HepG2 (cell line): ENCODE measurements around the gene ZNF229. TPM values are rescaled to one million over a fixed set of nuclear protein-coding genes. Genes with fewer than 3 reads are reported as not detected.

ENCODE experiments used
- ATAC-seq: fragments of 200-7000 bp; cut with Tn5 transposase; 3 replicates; pipeline ENCODE4 v1.9.1; 2020; ENCODE audit warnings: mild to moderate bottlenecking, moderate library complexity
- BruUV-seq: library from RNA; stranded (reverse); fragments of 400-500 nt; replicated peaks from 2 replicates; lab custom pipeline; 2021; lab: Mats Ljungman, UMichigan
- CTCF ChIA-PET: fragments of 300-600 bp; formaldehyde crosslinking; extraction: SDS; loops from one replicate; lab custom pipeline; 2021; ENCODE audit warnings: low total read pairs, inconsistent platforms, low intra/inter-chr PET ratio; lab: Yijun Ruan, JAX
- POLR2A ChIA-PET: fragments of 350-600 bp; sonication (Branson Sonifier 250); formaldehyde crosslinking; loops from one replicate; lab custom pipeline; 2020; ENCODE audit warnings: antibody characterized with exemption, inconsistent platforms; lab: Yijun Ruan, JAX
- DNase-seq: peaks from one replicate; pipeline ENCODE4 v3.0.0-alpha.2; 2015; ENCODE audit warnings: low spot score
- FAIRE-seq: peaks from 3 replicates; lab custom pipeline; 2011; peaks lifted over from hg19 to GRCh38; lab: Jason Lieb, UNC
- H2AFZ ChIP-seq: one replicate; pipeline ENCODE4 v1.6.1; 2011; ENCODE audit warnings: low read length, inconsistent platforms
- H3K27ac ChIP-seq: fragments of 300-600 bp; 3 replicates; pipeline ENCODE4 v1.8.0; 2011; ENCODE audit warnings: mixed run types, mild to moderate bottlenecking, mixed read lengths, low read length, inconsistent platforms; ENCODE audit not compliant: insufficient read depth; ENCODE audit errors: extremely low read length
- H3K27me3 ChIP-seq, 2 experiments: fragments of 200-600 bp in 1 of 2; 2 replicates in 1 of 2; 3 replicates in 1 of 2; pipeline versions ENCODE4 v1.6.0 to v1.8.0; 2011; ENCODE audit warnings: low read length in 2 of 2, mild to moderate bottlenecking in 2 of 2, moderate library complexity in 2 of 2, inconsistent platforms in 1 of 2; ENCODE audit not compliant: insufficient read depth in 2 of 2, control insufficient read depth in 1 of 2
- H3K36me3 ChIP-seq, 2 experiments: fragments of 200-600 bp in 1 of 2; replicated peaks in 1 of 2; 2 replicates in 1 of 2; 3 replicates in 1 of 2; pipeline versions ENCODE4 v1.5.1 to v1.8.0; 2011; ENCODE audit warnings: low read length in 2 of 2, inconsistent platforms in 1 of 2; ENCODE audit not compliant: insufficient read depth in 2 of 2, control insufficient read depth in 1 of 2
- H3K4me1 ChIP-seq: 2 replicates; pipeline ENCODE4 v1.5.1; 2012; ENCODE audit warnings: low read length, inconsistent platforms; ENCODE audit not compliant: insufficient read depth
- H3K4me2 ChIP-seq: 2 replicates; pipeline ENCODE4 v1.6.0; 2011; ENCODE audit warnings: low read depth, low read length, inconsistent platforms
- H3K4me3 ChIP-seq, 3 experiments: fragments of 200-600 bp in 1 of 3; sonication (generic), shearing (Covaris generic) in 1 of 3; replicated peaks in 1 of 3; 2 replicates each; pipeline ENCODE4 v1.5.1; 2011 to 2016; ENCODE audit warnings: low read length in 3 of 3, inconsistent platforms in 2 of 3, low read depth in 2 of 3, mild to moderate bottlenecking in 2 of 3, control low read depth in 1 of 3, mixed read lengths in 1 of 3; ENCODE audit not compliant: insufficient read depth in 1 of 3
- H3K79me2 ChIP-seq: one replicate; pipeline ENCODE4 v1.6.1; 2011; ENCODE audit warnings: low read length, inconsistent platforms; ENCODE audit not compliant: insufficient read depth
- H3K9ac ChIP-seq: 2 replicates; pipeline ENCODE4 v1.6.0; 2011; ENCODE audit warnings: mild to moderate bottlenecking, low read depth, low read length, inconsistent platforms; ENCODE audit not compliant: insufficient read depth
- H3K9me3 ChIP-seq: 2 replicates; pipeline ENCODE4 v1.5.1; 2012; ENCODE audit warnings: mild to moderate bottlenecking, low read length
- H4K20me1 ChIP-seq: 2 replicates; pipeline ENCODE4 v1.6.0; 2011; ENCODE audit warnings: inconsistent platforms, mild to moderate bottlenecking, low read length, moderate library complexity; ENCODE audit not compliant: insufficient read depth
- HCFC1 ChIP-seq: fragments of 150-350 bp; IDR thresholded peaks from 2 replicates; pipeline ENCODE4 v1.6.1; 2014; ENCODE audit warnings: low read depth, low read length
- HDAC2 ChIP-seq: sonication (generic); formaldehyde crosslinking; IDR thresholded peaks from 2 replicates; pipeline ENCODE4 v1.4.0; 2020; ENCODE audit warnings: missing genetic modification reagents
- MAFF ChIP-seq: IDR thresholded peaks from 2 replicates; pipeline ENCODE4 v1.6.1; 2011; ENCODE audit warnings: low read depth, low read length, improper control_type of control experiment
- MAFK ChIP-seq, 2 experiments: IDR thresholded peaks in 1 of 2; conservative IDR thresholded peaks in 1 of 2; 2 replicates each; pipeline ENCODE4 v1.6.1; 2011; ENCODE audit warnings: improper control_type of control experiment in 2 of 2, low read length in 2 of 2
- NBN ChIP-seq: fragments of 450-650 bp; conservative IDR thresholded peaks from 2 replicates; pipeline ENCODE4 v1.6.1; 2017
- NKX3-1 ChIP-seq: sonication (generic); formaldehyde crosslinking; IDR thresholded peaks from 2 replicates; pipeline ENCODE4 v1.5.0; 2020; ENCODE audit warnings: missing genetic modification reagents
- POGZ ChIP-seq: sonication (generic); formaldehyde crosslinking; IDR thresholded peaks from 2 replicates; pipeline ENCODE4 v1.4.0; 2020; ENCODE audit warnings: mild to moderate bottlenecking, missing genetic modification reagents
- SETDB1 ChIP-seq: sonication (generic); formaldehyde crosslinking; IDR thresholded peaks from 2 replicates; pipeline ENCODE4 v1.5.1; 2020; ENCODE audit warnings: missing genetic modification reagents, mild to moderate bottlenecking, borderline replicate concordance
- TOPORS ChIP-seq: sonication (generic); formaldehyde crosslinking; IDR thresholded peaks from 2 replicates; pipeline ENCODE4 v1.8.0; 2023; ENCODE audit warnings: mild to moderate bottlenecking, missing genetic modification reagents
- ZBTB1 ChIP-seq: sonication (generic); formaldehyde crosslinking; IDR thresholded peaks from 2 replicates; pipeline ENCODE4 v1.4.0; 2020; ENCODE audit warnings: missing genetic modification reagents, borderline replicate concordance
- ZNF274 ChIP-seq: sonication (generic); formaldehyde crosslinking; IDR thresholded peaks from 2 replicates; pipeline ENCODE4 v1.5.1; 2020; ENCODE audit warnings: mild to moderate bottlenecking, missing genetic modification reagents
- ZNF75D ChIP-seq: sonication (generic); formaldehyde crosslinking; IDR thresholded peaks from 2 replicates; pipeline ENCODE4 v1.8.1; 2023; ENCODE audit warnings: missing genetic modification reagents, mild to moderate bottlenecking, borderline replicate concordance
- WGBS: methylation state at CpG from one replicate; pipeline ENCODE4 v1.1.6; 2017; ENCODE audit warnings: low lambda C conversion rate; 5-methylcytosine and 5-hydroxymethylcytosine counted together
- in situ Hi-C: cut with HindIII; loops from 2 replicates; pipeline ENCODE4 v1.10.0; 2017; ENCODE audit warnings: low pct_unique_long_range_greater_than_20kb; ENCODE audit not compliant: extremely low pct_ligation_motif_present
- intact Hi-C: fragments of 100-400 bp; cut with micrococcal nuclease; formaldehyde crosslinking; loops from one replicate; pipeline ENCODE4 v1.10.0; 2022; ENCODE audit not compliant: unreplicated experiment
- polyA plus RNA-seq, 8 experiments: library from polyadenylated mRNA; depleted of rRNA in 3 of 8; stranded (reverse) in 7 of 8; unstranded in 1 of 8; fragments of >200 nt; fragmentation: Illumina TruSeq in 4 of 8; extraction: Trizol in 4 of 8; gene quantifications; 2 replicates each; pipeline versions ENCODE4 v1.2.1 to v1.2.3, GENCODE V29; 2011 to 2016; ENCODE audit warnings: low read depth in 4 of 8, missing spikeins in 1 of 8, mixed read lengths in 1 of 8; ENCODE audit not compliant: insufficient read depth in 1 of 8
- total RNA-seq, 5 experiments: library from RNA; depleted of rRNA; stranded (reverse); fragments of >200 nt; fragmentation: Illumina TruSeq; extraction: Trizol; gene quantifications; 2 replicates each; pipeline ENCODE4 v1.2.3, GENCODE V29; 2016; ENCODE audit warnings: low read depth in 1 of 5
- TF ChIP-seq, protein P1 (sequence below): IDR thresholded peaks from 2 replicates; pipeline ENCODE4 v1.6.1; 2016; ENCODE audit warnings: mild to moderate bottlenecking

ZNF229 gene
- total and polyA plus RNA-seq, 2 of the 13 experiments (the other 11 are each of a cell fraction or from before 2014, with no cell fraction given) = 0.01 to 0.11 TPM

DNA sequence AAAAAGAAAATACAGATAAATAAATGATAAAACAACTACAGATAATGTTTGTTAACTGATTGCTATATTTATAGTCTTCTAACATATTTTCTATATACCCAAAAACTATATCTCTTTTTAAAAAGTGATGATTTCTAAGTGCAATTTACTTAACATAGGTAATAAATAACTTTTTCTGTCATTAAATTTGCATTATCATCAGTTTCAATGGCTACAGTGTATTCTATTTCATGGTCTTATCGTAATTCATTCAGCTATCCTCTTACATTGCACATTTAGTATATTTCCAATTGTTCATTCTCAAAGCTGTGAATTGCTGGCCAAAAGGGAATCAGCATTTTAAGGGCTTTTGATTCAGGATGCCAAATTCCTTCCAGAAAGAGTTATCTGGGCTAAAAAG is 48.4 kb upstream of the ZNF229 start:
- Histone ChIP-seq H3K4me2 (no peak overlapping the region), H3K9ac (no peak overlapping the region), H3K36me3 (peaks cover 25 to 65% of the 10 kb centered on the region in 2 experiments), H3K27me3 (no peaks in the 10 kb centered on the region), H3K79me2 (peaks cover 23% of the 10 kb centered on the region), H3K4me3 (no peak overlapping the region), H3K9me3 (peaks cover 70% of the 10 kb centered on the region), H3K27ac (no peak overlapping the region), H4K20me1 (no peaks in the 10 kb centered on the region), H2AFZ (no peak overlapping the region), H3K4me1 (peaks cover 20% of the 10 kb centered on the region)
- intact Hi-C loops = no loop called here
- 100% methylated on average over 1 of the region's 1 CpG for WGBS
- DNase-seq (no peak), ATAC-seq (no peak), FAIRE-seq (no peak)
- in situ Hi-C loops = loop anchor here (25.0 kb wide), 1 partner anchor 634 kb away; no protein-coding TSS in a partner anchor
- ChIA-PET POLR2A (no interaction called here), CTCF (no interaction called here)
- peak; percentile 63 for TF ChIP-seq MAFF
- peak; percentile 63 to 78; a peak in 3 of 4 replicates for TF ChIP-seq MAFK (conservative IDR thresholded peaks at IDR 0.05 in 1 of 2, IDR thresholded peaks at IDR 0.05 in 1 of 2; ENCODE audit: low read length in 2 of 2)
- no peak for TF ChIP-seq ZBTB1 (CRISPR knock-in tag)
- BruUV-seq = no TSS peak

DNA sequence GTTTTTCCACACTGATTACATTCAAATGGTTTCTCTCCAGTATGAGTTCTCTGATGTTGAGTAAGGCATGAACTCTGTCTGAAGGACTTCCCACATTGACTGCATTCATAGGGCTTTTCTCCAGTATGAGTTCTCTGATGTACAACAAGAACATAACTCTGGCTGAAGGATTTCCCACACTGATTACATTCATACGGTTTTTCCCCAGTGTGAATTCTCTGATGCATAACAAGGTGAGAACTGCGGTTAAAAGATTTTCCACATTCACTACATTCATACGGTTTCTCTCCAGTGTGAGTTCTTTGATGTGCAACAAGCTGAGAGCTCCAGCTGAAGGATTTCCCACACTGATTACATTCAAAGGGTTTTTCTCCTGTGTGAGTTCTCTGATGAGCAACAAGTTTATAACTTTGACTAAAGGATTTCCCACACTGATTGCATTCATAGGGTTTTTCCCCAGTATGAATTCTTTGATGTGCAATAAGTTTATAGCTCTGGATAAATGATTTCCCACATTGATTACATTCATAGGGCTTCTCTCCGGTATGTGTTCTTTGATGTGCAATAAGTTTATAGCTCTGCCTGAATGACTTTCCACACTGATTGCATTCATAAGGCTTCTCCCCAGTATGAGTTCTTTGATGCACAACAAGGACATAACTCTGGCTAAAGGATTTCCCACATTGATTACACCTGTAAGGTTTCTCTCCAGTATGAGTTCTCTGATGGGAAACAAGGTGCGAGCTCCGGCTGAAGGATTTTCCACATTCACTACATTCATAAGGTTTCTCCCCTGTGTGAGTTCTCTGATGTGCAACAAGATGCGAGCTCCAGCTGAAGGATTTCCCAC is 28.5 kb upstream of the ZNF229 start:
- BruUV-seq = TSS peak; percentile 27
- H3K79me2 ChIP-seq = no peaks in the 10 kb centered on the region
- TF ChIP-seq, protein P1, sequence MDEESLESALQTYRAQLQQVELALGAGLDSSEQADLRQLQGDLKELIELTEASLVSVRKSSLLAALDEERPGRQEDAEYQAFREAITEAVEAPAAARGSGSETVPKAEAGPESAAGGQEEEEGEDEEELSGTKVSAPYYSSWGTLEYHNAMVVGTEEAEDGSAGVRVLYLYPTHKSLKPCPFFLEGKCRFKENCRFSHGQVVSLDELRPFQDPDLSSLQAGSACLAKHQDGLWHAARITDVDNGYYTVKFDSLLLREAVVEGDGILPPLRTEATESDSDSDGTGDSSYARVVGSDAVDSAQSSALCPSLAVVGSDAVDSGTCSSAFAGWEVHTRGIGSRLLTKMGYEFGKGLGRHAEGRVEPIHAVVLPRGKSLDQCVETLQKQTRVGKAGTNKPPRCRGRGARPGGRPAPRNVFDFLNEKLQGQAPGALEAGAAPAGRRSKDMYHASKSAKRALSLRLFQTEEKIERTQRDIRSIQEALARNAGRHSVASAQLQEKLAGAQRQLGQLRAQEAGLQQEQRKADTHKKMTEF = peak; percentile 12; the same call in 1 of the 2 replicates
- TF ChIP-seq NBN (no peak), ZNF274 (CRISPR knock-in tag) (peak; percentile 100), HDAC2 (no peak), POGZ (CRISPR knock-in tag) (no peak), ZNF75D (CRISPR knock-in tag) (peak; percentile 97), SETDB1 (peak; percentile 96), TOPORS (0 out of 2 replicates have a peak, but pooled peaks have one; percentile 13), NKX3-1 (CRISPR knock-in tag) (no peak), HCFC1 (no peak)
- peaks cover 100% of the 10 kb centered on the region for H3K9me3 ChIP-seq
- 97% methylated on average over 7 of the region's 7 CpGs for WGBS
- peak; percentile 16 for DNase-seq
- H3K36me3 ChIP-seq = peaks cover 19 to 49% of the 10 kb centered on the region in 2 experiments
- H3K4me2 ChIP-seq = no peak overlapping the region
- H4K20me1 ChIP-seq = no peaks in the 10 kb centered on the region
- H3K27me3 ChIP-seq = no peaks in the 10 kb centered on the region
- intact Hi-C loops (no loop called here), in situ Hi-C loops (loop anchor here (25.0 kb wide), 1 partner anchor 614 kb away; no protein-coding TSS in a partner anchor)
- no peak overlapping the region for H3K27ac ChIP-seq
- H2AFZ ChIP-seq = no peak overlapping the region
- ChIA-PET POLR2A (no interaction called here), CTCF (no interaction called here)
- no peak overlapping the region for H3K9ac ChIP-seq
- FAIRE-seq = no peak
- ATAC-seq = no peak
- H3K4me1 ChIP-seq = no peaks in the 10 kb centered on the region
- H3K4me3 ChIP-seq = no peak overlapping the region
